HG03460 (cell line): ENCODE data around the gene TNNC1.

Experiments
- ATAC-seq: cut with Tn5 transposase; IDR thresholded peaks from one replicate; pipeline ENCODE4 v1.9.1; 2021; ENCODE audit not compliant: unreplicated experiment

Gene TNNC1

DNA sequence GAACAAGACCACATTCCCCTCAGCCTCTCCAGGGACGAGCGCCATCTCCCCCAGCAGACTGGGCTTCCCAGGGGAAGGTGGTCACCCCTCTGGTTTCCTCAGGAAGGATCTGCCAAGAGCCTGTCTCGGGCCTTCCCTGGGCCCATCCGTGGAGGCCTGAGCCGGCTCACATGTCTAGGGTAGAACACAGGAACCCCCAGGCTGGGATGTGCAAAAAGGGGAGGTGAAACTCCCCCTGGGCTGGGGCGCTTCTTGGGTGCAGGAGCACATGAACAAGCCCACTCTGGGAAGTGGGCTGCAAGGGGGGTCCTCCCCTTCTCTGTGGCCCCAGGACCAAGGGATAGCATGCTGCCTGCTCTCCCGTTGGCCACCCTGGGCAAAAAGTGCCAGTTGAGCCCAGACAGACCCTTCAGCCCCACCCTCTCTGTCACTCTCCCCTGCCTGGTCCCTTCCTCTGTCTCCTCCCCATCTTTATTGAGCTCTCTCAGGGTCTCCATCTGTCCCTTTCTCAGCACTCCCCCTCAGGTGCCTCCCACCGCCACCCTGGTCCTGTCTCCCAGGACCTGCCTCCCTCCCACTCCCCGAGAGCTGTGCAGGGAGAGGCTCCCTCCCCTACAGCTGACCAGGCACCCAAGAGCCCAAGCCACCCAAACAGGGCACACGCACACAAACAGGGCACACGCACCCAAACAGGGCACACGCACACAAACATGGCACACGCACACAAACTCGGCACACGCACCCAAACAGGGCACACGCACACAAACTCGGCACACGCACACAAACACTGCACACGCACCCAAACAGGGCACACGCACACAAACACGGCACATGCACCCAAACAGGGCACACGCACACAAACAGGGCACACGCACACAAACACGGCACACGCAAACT lies 9.8 kb downstream of the TNNC1 start:
- ATAC-seq = no peak

DNA sequence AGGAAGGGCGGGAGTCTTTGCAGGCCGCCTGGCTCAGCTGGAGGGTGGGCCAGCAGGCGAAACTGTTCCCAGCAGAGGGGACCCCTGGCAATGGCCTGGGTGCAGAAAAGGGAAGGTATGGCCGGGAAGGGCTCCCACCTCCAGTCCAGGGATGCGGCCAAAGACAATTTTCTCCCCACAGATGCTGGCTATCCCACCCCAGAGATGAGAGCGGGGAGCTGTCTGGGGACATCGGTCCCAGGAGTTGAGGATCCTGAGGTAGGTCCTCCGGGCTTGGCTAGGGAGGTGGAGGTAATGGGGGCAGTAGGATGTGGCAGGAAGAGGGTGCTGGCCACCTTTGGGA lies 10.6 kb downstream of the TNNC1 start:
- ATAC-seq = no peak

DNA sequence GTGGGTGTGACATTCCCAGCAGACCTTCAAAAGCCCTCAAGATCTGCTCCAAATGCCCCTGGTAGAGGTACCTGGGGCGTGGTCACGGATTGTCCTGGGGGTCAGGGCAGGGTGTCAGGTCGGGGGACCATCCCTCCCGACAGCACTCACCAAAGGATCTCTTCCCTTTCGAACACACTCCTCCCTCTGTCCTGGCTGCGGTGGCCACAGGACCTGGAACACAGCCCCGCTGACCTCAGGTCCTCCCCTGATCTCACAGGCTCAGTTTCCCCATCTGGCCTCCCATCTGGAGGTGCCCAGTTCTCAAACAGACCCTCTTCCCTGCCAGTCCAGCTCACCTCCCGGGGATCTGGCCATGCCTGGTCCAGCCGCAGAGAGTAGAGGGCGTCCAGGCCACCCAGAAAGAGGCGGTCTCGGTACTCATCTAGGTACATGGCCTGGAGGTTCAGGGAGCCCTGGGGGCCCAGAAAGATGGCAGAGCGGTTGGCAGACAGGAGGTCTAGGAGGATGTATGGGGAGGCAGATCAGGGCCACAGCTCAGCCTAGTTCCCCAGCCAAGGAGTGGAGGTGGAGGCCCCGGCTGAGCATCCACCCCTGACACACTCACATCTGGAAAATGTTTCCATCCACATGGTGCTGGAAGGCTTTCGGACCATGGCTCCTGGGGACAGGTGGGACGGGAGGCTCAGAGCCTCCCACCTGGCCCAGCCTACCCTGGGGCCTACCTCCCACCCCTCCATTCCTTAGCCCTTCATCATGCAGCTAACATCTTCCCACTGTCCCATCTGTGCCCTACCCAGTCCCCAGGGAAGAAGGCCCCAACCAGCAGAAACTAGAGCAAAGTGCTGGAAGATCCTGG lies 11.2 kb downstream of the TNNC1 start:
- ATAC-seq = no peak

DNA sequence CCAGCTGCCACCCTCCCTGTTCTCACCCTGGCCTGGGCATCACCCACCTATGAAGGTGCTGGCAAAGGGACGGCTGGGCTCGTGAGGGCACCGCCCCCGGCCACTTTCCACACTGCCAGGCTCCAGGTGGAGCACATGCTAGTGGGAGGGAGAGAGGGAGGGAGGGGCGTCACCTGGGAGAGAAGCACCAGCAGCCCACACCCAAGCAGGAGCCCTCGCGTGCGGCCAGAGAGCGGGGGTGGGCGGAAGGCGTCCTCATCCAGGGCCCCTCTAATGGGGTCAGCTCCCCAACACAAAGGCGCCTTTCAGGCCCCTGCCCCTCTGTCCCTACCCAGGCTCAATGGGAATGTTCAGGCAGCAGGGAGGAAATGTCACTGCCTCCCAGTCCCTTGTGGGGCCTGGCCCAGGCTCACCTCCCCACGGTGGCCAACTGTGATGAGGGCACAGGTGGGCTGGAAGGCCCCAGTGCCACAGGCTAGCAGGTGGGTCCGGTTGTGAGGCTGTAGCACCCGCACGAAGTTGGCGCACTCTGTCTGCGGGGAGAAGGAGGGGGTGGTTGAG lies 12.0 kb downstream of the TNNC1 start:
- no peak for ATAC-seq

DNA sequence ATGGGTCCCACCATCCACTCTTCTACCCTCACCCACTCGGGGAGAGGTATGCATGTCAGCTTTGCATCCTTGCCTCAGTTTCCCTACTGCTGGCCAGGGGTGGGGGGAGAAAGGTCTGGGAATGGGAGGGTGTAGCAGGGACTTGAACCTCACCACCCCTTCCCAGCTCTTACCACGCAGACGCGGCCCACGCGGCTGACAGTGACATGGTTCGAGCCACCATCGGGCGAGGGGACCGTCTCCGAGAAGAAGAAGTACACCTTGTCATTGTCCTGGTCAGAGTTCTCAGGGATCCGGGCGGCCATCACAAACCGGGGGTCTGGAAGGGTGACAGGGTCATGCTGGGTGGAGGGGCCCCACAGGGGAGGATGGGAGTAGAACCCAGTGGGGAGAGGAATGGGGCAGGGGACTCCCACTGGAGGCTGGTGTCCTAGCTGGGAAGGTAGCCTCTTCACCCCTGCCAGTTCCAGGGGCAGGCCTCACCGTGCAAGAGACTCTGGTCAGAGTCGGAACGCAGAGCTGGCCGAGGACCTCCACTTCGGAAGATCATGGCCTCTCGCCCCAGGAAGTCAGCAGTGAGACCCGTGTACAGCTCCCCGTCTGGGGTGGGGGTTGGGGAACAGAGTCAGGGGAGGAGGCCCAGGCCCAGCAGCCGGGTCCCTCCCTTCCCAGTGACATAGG lies 12.6 kb downstream of the TNNC1 start:
- ATAC-seq = no peak

DNA sequence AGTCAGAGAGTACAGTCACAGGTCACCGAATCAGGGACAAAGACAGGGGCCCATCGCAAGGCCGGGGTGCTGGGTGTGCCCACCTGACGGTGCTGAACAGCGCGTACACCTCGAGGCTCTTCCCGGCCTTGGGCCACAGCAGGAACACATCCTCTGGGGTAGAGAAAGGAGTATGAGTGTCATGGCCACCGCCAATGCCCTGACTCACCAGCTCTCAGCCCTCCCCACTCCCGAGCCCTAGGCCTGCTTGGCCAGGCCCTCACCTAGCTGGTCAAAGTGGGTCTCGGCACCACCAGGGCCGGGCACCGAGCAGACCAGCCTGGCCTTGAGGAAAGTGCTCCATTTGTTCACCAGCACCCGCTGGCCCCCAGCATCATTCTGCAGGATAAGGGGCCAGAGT lies 13.2 kb downstream of the TNNC1 start:
- no peak for ATAC-seq

DNA sequence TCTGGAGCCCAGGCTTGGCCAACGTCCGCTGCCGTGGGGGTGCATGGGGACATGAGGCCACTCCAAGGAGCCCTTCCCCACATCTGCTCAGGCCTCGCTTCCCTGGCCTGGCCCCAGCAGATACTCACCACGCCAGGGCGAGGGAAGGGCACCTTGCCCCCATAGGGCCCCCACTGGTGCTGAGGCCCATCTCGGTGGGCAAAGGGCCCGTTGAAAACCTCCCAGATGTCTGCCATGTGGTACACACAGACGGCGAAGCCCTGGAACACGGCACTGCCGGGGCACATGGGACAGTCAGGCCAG lies 13.6 kb downstream of the TNNC1 start:
- no peak for ATAC-seq

DNA sequence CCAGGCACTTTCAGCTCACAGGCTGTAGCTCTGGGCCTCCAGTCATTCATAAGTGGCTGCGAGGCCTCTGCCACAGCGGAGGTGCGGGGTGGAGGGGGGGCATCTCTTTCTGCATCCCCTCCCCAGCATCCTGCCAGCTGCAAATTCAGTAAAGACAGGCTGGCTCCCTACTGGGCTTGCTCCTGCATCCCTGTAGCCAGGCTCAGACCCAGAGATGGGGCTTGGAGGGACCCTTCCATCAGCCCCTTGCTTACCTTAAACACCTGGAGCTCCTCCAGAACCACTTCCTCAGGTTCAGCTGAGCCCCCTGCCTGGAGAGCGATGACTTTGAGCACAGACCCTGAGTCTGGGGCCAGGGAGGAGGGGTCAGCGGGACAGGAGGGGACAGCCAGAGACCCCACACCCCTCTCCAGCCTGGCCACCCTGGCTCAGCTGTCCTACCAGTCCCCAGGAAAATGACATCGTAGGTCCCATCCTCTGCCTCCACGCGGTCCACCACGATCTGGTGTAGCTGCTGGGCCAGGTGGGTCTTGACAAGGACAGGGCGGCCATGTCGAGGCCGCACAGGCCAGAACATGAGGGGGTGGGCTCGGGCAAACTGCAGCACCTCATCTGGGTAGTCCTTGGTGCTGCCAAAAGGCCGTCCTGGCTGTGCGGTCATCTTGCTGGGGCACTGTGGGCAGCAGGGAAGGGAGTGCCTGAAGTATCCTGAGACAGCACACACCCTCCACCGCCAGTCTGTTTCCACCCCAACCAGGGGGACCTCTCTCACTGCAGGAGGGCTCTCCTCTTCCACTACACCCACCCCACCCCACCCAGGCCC lies 14.2 kb downstream of the TNNC1 start:
- no peak for ATAC-seq

DNA sequence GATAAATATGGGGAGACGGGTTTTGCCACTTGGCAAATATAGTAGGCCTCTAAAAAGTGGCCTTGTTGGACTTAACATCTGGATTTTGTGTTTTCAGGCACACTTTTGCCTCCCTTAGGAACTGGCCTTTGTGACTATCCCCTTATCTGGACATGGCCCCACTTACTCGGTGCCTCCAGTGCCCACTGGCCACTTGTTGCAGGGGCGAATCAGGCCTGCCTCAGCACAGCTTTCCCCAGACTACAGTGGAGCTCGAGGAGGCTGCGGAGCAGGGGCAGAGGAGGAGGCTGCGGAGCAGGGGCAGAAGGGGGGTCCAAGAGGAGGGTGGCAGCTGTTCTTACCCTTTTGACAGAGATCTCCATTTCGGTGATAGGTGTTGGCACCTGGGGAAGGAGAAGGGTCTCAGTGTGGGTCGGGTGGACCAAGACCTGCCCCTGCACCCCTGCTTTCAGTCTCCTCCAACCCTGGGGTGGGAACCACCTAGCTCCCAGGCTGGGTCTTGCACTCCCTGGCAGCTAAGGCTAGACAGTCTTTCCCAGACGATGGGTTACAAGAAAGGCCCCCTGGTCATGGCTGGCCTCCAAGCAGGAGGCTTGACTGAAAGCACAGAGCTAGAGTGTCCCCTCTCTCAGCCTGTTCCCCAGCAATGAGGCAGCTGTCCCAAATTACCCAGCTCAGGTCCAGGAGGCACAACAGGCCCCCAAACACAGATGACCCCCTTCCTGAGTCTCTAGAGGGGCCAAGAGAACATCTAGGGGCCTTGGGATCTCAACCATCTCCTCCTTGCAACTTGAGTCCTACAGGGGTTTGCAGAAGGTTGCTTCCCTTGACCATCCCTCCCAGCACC lies 15.0 kb downstream of the TNNC1 start:
- ATAC-seq = no peak

DNA sequence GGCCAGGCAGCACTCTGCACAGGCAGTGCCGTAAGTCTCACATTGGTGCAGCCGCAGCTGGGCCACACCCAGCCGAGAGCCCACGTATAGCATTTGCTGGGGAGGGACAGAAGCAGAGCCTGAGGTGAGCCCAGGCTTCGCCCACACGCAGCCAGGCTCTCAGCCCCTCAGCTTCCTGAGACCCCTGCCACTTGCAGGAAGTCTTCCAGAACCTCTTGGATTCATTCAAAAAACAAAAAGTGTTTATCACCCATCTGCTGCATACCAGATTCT lies 15.8 kb downstream of the TNNC1 start:
- ATAC-seq = no peak

DNA sequence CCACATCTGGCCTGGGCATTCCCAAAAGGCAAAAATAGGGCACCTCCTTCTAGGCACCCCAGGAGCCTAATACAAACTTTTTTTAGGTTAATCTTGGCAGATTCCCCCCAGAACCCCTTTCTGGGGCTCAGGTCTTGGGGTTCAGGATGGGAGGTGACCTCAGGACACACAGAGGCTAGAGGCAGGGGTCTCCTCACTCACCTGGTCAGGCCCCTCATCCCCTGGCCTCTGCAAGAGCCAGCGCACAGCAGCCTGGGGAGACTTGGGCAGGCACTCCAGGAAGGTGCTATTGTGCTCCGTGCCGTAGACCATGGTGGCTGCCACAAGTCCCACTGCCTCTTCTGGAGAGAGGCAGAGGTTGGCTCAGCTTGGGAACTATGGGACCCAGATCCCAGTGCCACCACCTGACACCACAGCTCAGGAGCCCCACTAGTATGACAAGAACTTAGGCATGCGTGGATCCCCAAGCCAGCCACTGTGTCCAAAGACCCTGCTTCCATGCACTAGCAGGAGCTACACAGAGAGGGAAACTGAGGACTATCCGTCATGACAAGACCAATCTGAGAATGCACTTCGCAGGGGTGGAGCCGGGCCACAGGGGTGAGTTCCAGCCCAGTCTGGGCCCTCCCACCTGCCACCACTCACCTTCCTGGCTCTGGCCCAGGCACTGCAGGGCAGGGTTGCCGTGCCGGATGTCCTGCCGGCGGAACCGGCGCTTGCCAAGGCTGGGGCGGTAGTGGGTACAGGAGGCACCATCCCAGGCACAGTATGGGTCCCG lies 16.3 kb downstream of the TNNC1 start:
- ATAC-seq = no peak

DNA sequence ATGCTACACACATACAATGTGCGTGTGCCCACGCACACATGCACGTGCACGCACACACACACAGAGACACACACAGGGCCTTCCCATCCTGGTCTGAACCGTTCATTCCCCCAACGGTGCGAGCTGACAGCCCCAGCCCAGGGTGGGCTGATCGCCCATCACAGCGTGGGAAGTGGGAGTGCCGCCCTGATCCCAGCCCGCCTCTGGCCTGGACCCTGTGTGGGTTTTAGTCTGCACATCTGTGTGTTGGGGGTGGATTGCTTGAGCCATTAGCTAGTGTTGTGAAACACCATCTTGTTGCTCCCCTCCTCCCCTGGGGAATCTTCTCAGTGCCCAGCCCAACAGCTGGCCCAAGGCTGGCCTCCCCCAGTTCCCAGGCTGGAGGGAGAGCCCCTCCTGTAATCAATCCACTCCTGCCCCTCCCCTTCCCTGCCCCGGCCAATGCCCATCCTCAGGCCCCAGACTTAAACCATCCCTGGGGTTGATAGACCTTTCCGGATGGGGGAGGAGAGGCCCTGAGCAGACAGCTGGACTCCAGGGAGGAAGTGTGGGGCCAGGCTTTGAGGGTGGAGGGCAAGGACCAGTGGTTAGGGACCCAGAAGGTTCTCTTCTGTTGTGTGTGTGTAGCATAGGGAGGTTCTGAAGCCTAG lies 17.2 kb downstream of the TNNC1 start:
- no peak for ATAC-seq

DNA sequence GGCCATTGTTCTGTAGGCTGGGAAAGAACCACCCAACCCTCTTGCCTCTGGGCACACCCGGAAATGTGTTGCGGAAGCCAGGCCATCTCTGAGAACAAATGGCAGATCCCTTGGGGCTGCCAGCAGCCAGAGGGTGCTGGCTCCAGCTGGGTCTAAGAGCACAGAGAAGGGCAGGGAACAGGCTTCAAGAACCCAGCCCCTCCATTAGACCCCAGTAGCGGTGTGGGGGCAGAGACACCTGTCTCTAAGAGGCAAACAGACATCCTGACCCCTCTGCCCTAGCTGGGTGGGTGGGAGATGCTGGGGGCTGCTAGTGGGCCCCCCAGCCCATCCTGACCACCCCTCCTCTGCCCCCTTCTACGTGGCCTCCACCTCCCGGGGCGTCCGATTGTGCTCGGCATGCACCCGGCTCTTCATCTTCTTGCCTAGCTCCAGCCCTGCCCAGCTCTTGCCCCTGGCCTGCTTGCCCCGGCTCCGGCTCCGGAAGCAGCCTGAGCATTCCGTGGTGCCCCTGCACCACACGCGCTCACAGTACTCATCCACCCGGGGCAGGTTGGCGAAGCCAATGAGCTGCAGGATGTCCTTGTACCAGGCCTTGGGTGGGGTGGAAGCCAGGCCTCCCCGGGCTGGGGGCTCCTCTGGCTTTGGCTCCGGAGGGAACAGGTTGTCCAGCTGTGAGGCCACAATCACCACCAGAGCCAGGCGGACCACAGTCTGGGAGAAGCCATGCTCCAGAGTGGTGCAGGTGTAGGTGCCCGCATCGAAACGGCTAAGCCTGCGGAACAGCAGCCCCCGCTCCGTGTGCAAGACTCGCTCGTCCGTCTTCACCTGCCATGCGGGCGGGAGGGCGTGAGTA lies 18.4 kb downstream of the TNNC1 start:
- no peak for ATAC-seq

DNA sequence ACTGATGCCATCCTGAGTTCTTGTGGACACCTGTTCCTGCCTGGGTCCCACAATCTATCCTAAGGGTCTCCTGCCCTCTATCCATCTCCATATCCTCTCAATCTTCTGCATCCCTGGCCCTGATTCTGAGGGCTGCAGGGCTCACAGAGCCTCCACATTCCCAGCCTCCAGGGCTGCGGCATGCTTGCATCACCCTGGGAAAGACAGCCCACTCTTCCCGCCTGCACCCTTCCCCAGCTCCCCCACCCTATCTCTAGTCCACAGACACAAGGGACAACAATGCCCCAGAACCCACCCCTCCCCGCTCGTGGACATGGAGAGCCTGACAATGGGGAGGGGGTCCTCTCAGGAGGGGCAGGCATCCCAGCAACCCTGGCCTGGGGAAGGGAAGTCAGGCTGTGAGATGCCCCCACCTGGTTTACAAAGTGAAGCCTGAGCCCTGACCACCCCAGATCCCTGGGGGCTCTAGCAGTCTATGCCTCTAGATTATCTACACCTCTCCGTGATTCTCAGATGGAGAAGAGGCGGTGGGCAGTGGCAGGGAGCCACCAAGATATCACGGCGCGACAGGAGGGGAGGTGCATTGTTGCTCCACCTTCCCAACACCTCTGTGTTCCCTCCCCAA lies 19.2 kb downstream of the TNNC1 start:
- no peak for ATAC-seq

DNA sequence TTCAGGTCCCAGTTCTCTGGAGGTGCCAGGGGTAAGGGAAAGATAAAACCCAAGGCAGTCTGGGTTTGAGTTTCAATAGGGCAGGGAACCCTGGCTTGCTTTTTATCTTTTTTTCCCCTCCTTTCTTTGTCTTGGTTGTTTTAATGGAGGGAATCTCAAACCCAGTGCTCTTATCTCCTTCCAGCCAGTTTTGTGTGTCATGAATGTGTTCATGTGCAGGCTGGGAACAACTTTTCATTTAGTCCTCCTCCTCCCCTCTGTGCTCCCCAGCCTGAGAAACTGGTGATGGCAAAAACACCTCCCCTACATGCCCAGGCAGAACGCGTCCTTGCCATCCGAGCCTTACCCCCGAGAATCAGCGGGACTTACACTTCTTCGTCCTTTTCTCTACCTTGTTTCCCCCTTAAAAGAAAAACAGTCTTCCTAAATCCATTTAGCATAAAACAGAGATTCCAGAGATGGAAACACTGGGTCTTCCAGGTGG lies 19.8 kb downstream of the TNNC1 start:
- ATAC-seq = no peak

DNA sequence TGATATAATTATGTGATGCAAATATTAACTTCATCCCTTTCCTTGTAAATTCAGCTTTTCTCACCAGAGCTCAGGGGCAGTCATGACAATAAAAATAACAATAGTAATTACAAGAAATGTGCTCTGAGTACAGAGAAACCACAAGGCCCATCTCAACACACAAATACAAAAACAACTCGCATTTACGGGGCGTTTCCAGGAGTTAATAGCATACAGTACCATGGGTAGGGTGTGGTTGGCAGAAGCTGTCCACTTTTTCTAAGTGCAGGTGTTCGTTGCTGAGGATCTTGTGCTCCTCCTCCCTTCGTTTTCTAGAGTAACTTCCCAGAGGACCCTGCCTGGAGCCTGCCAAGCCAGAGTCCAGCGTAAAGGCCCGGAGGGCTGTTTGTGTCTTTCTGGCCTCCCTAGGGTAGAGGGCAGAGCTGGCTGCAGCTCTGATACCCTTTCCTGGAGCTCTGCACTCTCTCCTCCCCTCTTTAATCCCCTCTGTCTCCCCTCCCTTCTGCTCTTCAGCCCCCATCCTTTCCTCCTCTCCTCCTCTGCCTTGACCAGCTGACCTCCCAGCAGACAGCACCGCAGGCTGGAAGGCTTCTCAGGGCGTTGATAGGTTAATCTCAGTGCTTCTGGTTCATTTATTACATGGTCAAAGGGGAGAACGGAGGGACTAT lies 20.4 kb downstream of the TNNC1 start:
- ATAC-seq = no peak

DNA sequence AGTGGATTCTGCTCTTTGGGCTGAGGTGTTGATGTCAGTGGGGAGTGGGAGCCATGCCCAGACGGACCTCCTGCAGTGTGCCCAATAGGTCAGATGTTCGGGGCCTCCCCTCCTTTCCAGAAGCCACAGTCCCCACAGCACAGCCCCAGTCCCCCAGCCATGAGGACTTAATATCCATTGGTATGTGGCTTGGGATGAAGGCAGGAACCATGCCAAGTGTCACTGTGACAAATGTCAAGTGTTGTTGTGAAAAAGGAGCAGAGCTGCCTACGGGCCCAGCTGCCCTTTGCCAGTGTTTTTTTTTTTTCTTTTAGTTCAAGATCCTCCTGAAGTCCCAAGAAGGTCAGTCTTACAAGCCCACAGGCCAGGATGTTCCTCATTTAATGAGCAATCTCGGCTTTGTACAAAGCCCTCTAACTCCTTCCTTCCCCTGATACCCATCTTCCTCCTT lies 21.1 kb downstream of the TNNC1 start:
- no peak for ATAC-seq
